Measurements from ENCODE around the gene IQCN. TPM values are rescaled to one million over a fixed set of nuclear protein-coding genes. Genes with fewer than 3 reads are reported as not detected.

Gene IQCN
- total and polyA plus RNA-seq, 2 experiments from 2014 or later: 0.35 TPM; not detected in 1

DNA sequence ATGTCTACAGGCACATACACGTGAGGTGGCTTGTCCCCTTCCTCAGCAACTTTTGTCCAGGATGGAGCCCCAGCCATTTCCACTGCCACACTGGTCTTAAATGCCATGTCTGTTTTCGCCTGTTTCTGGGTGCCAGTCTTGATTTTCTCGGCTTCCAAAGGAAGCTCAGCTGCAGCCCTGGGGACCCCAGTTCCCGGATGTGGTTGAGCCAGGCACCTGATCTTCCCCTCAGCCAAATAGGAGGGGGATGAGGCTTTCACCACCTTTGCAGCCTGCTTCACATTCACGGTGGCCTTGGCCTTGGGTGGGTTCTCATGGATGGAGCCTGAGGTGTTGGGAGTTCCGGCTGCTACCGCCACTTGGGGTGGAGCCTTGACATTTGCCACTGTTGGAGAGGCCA is 8.7 kb downstream of the IQCN start:
- H3K27me3 Mint-ChIP-seq (ENCODE audit: insufficient read depth, low read depth, poor library complexity): peaks cover 18% of the 10 kb centered on the region
- no peak overlapping the region for H2AFZ ChIP-seq
- H3F3A ChIP-seq (replicated peaks; ENCODE audit: low read depth): no peaks in the 10 kb centered on the region
- H3K4me1 Mint-ChIP-seq: no peaks in the 10 kb centered on the region
- H3K36me3 Mint-ChIP-seq (ENCODE audit: low read depth): peaks cover 5% of the 10 kb centered on the region; the same call in 1 of the 3 replicates
- H4K20me1 ChIP-seq (replicated peaks; ENCODE audit: insufficient read depth): no peaks in the 10 kb centered on the region
- H3K4me1 ChIP-seq (ENCODE audit: insufficient read depth): no peaks in the 10 kb centered on the region
- H3K4me3 Mint-ChIP-seq: no peak overlapping the region
- peaks cover 7% of the 10 kb centered on the region; the same call in 1 of the 3 replicates for H3K9me3 Mint-ChIP-seq
- H3K27ac ChIP-seq (ENCODE audit: low read depth): no peak overlapping the region
- no peaks in the 10 kb centered on the region for H3K36me3 ChIP-seq (ENCODE audit: insufficient read depth)
- DNase-seq (ENCODE audit: low spot score) (no peak), ATAC-seq (no peak)
- TF ChIP-seq EZH2 (IDR thresholded peaks at IDR 0.05; ENCODE audit: low read depth, unreplicated experiment): no peak
- TF ChIP-seq, protein P1, sequence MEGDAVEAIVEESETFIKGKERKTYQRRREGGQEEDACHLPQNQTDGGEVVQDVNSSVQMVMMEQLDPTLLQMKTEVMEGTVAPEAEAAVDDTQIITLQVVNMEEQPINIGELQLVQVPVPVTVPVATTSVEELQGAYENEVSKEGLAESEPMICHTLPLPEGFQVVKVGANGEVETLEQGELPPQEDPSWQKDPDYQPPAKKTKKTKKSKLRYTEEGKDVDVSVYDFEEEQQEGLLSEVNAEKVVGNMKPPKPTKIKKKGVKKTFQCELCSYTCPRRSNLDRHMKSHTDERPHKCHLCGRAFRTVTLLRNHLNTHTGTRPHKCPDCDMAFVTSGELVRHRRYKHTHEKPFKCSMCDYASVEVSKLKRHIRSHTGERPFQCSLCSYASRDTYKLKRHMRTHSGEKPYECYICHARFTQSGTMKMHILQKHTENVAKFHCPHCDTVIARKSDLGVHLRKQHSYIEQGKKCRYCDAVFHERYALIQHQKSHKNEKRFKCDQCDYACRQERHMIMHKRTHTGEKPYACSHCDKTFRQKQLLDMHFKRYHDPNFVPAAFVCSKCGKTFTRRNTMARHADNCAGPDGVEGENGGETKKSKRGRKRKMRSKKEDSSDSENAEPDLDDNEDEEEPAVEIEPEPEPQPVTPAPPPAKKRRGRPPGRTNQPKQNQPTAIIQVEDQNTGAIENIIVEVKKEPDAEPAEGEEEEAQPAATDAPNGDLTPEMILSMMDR (conservative IDR thresholded peaks at IDR 0.05; ENCODE audit: low read depth in 2 of 2): no peak
- TF ChIP-seq ZNF331 (CRISPR knock-in tag; IDR thresholded peaks at IDR 0.05; ENCODE audit: low read depth): no peak
- peaks cover 6% of the 10 kb centered on the region; the same call in 1 of the 2 replicates for H3K9me2 ChIP-seq (ENCODE audit: insufficient read depth)
- H3K27ac Mint-ChIP-seq: no peak overlapping the region
- H3K4me2 ChIP-seq: no peak overlapping the region
- H3K4me3 ChIP-seq: no peak overlapping the region
- H3K27me3 ChIP-seq (ENCODE audit: insufficient read depth): no peaks in the 10 kb centered on the region
- no peaks in the 10 kb centered on the region for H3K79me2 ChIP-seq (replicated peaks; ENCODE audit: insufficient read depth)

DNA sequence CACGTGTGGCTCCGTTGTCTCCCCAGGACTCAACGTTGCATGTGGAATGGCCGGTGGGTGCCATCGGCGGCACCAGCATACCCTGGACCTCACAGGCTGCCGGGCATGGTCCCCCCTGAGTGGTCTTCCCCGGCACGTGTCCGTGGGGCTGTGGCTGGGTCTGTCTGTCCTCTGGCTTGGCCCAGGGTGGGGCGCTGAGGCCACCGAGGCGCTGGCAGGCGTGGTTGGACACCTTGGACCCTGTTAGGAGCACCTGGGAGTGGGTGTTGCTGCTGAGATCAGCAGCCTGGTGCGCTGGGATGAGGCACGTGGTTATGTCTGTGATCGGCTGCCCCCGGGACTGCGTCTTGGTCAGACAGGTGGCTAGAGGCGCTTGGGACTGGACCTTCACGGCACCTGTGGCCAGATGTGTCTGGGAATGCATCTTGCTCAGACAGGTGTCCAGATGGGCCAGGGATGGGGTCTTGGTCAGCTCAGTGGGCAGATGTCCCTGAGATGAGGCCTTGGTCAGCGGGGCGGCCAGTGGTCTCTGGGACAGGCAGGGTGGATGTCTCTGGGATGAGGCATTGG is 9.2 kb downstream of the IQCN start:
- H3K36me3 Mint-ChIP-seq (ENCODE audit: low read depth): peaks cover 5% of the 10 kb centered on the region; the same call in 1 of the 3 replicates
- H3K79me2 ChIP-seq (replicated peaks; ENCODE audit: insufficient read depth): no peaks in the 10 kb centered on the region

More for the DNA sequence above, 9.2 kb downstream of the IQCN start:
- H4K20me1 ChIP-seq (replicated peaks; ENCODE audit: insufficient read depth): no peaks in the 10 kb centered on the region
- peaks cover 6% of the 10 kb centered on the region; the same call in 1 of the 2 replicates for H3K9me2 ChIP-seq (ENCODE audit: insufficient read depth)
- no peaks in the 10 kb centered on the region for H3K4me1 ChIP-seq (ENCODE audit: insufficient read depth)
- no peak overlapping the region for H3K27ac Mint-ChIP-seq
- no peak overlapping the region for H3K27ac ChIP-seq (ENCODE audit: low read depth)
- H2AFZ ChIP-seq: no peak overlapping the region
- TF ChIP-seq EZH2phosphoT487 (IDR thresholded peaks at IDR 0.05; ENCODE audit: unreplicated experiment) (no peak), ZNF114 (CRISPR knock-in tag; IDR thresholded peaks at IDR 0.05) (no peak), EZH2 (IDR thresholded peaks at IDR 0.05; ENCODE audit: low read depth, unreplicated experiment) (no peak), NANOG (IDR thresholded peaks at IDR 0.05; ENCODE audit: borderline replicate concordance) (no peak)
- TF ChIP-seq, protein P2, sequence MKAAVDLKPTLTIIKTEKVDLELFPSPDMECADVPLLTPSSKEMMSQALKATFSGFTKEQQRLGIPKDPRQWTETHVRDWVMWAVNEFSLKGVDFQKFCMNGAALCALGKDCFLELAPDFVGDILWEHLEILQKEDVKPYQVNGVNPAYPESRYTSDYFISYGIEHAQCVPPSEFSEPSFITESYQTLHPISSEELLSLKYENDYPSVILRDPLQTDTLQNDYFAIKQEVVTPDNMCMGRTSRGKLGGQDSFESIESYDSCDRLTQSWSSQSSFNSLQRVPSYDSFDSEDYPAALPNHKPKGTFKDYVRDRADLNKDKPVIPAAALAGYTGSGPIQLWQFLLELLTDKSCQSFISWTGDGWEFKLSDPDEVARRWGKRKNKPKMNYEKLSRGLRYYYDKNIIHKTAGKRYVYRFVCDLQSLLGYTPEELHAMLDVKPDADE (IDR thresholded peaks at IDR 0.05): no peak
- TF ChIP-seq, protein P3, sequence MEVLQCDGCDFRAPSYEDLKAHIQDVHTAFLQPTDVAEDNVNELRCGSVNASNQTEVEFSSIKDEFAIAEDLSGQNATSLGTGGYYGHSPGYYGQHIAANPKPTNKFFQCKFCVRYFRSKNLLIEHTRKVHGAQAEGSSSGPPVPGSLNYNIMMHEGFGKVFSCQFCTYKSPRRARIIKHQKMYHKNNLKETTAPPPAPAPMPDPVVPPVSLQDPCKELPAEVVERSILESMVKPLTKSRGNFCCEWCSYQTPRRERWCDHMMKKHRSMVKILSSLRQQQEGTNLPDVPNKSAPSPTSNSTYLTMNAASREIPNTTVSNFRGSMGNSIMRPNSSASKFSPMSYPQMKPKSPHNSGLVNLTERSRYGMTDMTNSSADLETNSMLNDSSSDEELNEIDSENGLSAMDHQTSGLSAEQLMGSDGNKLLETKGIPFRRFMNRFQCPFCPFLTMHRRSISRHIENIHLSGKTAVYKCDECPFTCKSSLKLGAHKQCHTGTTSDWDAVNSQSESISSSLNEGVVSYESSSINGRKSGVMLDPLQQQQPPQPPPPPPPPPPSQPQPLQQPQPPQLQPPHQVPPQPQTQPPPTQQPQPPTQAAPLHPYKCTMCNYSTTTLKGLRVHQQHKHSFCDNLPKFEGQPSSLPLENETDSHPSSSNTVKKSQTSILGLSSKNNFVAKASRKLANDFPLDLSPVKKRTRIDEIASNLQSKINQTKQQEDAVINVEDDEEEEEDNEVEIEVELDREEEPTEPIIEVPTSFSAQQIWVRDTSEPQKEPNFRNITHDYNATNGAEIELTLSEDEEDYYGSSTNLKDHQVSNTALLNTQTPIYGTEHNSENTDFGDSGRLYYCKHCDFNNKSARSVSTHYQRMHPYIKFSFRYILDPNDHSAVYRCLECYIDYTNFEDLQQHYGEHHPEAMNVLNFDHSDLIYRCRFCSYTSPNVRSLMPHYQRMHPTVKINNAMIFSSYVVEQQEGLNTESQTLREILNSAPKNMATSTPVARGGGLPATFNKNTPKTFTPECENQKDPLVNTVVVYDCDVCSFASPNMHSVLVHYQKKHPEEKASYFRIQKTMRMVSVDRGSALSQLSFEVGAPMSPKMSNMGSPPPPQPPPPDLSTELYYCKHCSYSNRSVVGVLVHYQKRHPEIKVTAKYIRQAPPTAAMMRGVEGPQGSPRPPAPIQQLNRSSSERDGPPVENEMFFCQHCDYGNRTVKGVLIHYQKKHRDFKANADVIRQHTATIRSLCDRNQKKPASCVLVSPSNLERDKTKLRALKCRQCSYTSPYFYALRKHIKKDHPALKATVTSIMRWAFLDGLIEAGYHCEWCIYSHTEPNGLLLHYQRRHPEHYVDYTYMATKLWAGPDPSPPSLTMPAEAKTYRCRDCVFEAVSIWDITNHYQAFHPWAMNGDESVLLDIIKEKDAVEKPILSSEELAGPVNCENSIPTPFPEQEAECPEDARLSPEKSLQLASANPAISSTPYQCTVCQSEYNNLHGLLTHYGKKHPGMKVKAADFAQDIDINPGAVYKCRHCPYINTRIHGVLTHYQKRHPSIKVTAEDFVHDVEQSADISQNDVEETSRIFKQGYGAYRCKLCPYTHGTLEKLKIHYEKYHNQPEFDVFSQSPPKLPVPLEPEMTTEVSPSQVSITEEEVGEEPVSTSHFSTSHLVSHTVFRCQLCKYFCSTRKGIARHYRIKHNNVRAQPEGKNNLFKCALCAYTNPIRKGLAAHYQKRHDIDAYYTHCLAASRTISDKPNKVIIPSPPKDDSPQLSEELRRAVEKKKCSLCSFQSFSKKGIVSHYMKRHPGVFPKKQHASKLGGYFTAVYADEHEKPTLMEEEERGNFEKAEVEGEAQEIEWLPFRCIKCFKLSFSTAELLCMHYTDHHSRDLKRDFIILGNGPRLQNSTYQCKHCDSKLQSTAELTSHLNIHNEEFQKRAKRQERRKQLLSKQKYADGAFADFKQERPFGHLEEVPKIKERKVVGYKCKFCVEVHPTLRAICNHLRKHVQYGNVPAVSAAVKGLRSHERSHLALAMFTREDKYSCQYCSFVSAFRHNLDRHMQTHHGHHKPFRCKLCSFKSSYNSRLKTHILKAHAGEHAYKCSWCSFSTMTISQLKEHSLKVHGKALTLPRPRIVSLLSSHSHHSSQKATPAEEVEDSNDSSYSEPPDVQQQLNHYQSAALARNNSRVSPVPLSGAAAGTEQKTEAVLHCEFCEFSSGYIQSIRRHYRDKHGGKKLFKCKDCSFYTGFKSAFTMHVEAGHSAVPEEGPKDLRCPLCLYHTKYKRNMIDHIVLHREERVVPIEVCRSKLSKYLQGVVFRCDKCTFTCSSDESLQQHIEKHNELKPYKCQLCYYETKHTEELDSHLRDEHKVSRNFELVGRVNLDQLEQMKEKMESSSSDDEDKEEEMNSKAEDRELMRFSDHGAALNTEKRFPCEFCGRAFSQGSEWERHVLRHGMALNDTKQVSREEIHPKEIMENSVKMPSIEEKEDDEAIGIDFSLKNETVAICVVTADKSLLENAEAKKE (CRISPR knock-in tag; IDR thresholded peaks at IDR 0.05): no peak
- ATAC-seq (no peak), DNase-seq (ENCODE audit: low spot score) (no peak)
- H3K27me3 ChIP-seq (ENCODE audit: insufficient read depth): no peaks in the 10 kb centered on the region
- no peak overlapping the region for H3K4me3 Mint-ChIP-seq
- H3K4me1 Mint-ChIP-seq: no peaks in the 10 kb centered on the region
- H3K36me3 ChIP-seq (ENCODE audit: insufficient read depth): no peaks in the 10 kb centered on the region
- no peak overlapping the region for H3K4me3 ChIP-seq
- no peak overlapping the region for H3K4me2 ChIP-seq
- peaks cover 18% of the 10 kb centered on the region for H3K27me3 Mint-ChIP-seq (ENCODE audit: insufficient read depth, low read depth, poor library complexity)
- H3F3A ChIP-seq (replicated peaks; ENCODE audit: low read depth): no peaks in the 10 kb centered on the region
- H3K9me3 Mint-ChIP-seq: peaks cover 9% of the 10 kb centered on the region; the same call in 1 of the 3 replicates
